ENCODE results near the gene NACC2. TPM values are rescaled to one million over a fixed set of nuclear protein-coding genes. Genes with fewer than 3 reads are reported as not detected.

Gene NACC2
- total and polyA plus RNA-seq, 8 donors: 4.1 to 69.2 (median 10.0) TPM

GRCh38 chr9:136019681-136020060, 75.4 kb downstream of the NACC2 start:
- H3K4me3 ChIP-seq: no peak overlapping the region
- no peaks in the 10 kb centered on the region for H3K9me3 ChIP-seq
- no peak overlapping the region for H3K27ac ChIP-seq
- no peak for DNase-seq
- no peaks in the 10 kb centered on the region for H3K27me3 ChIP-seq
- peaks cover 18 to 90% (median 42%) of the 10 kb centered on the region in 4 donors for H3K4me1 ChIP-seq
- intact Hi-C loops (cut with DNase I; ENCODE audit: low total_unique reads): no loop called here
- 92 to 97% (median 93%) methylated on average over 11 to 19 of the region's 19 CpGs for WGBS, 5 donors
- TF ChIP-seq, protein P1, sequence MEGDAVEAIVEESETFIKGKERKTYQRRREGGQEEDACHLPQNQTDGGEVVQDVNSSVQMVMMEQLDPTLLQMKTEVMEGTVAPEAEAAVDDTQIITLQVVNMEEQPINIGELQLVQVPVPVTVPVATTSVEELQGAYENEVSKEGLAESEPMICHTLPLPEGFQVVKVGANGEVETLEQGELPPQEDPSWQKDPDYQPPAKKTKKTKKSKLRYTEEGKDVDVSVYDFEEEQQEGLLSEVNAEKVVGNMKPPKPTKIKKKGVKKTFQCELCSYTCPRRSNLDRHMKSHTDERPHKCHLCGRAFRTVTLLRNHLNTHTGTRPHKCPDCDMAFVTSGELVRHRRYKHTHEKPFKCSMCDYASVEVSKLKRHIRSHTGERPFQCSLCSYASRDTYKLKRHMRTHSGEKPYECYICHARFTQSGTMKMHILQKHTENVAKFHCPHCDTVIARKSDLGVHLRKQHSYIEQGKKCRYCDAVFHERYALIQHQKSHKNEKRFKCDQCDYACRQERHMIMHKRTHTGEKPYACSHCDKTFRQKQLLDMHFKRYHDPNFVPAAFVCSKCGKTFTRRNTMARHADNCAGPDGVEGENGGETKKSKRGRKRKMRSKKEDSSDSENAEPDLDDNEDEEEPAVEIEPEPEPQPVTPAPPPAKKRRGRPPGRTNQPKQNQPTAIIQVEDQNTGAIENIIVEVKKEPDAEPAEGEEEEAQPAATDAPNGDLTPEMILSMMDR (IDR thresholded peaks at IDR 0.05): no peak
- no peak for TF ChIP-seq POLR2A (IDR thresholded peaks at IDR 0.05)
- no peak for TF ChIP-seq EP300 (IDR thresholded peaks at IDR 0.05)
- no peak for TF ChIP-seq POLR2AphosphoS5 (IDR thresholded peaks at IDR 0.05)
- peaks cover 0 to 29% (median 11%) of the 10 kb centered on the region in 4 donors for H3K36me3 ChIP-seq

DNA sequence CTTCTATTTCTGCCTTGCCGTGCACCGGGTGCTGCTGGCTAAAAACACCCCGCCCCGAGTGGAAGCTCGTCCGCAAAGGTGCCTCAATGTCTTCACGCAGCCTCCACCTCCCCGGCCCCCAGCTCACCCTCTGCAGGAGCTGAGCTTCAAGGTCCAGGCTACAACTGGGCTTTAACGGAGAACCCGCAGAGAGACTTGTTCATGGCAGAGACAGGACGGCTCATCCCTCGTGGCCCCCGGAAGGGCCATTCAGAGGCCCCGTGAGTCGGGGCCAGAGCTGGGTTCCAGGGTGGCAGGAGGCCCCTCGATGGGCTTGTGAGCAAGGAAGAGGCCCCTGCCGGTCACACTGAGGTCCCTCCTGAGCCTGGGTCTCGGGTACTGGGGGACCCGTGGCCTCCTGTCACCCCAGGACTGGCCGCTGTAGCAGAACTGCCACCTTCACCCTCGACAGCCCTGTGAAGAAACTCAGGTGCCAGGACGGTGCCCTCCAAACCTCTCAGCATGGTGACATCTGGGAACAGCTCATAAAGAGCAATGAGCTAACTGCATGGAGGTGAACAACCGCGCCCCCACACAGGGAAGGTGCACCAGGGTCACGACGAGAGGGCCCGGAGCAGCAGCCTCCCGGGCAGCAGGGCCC, 75.9 kb downstream of the NACC2 start:
- TF ChIP-seq POLR2A (IDR thresholded peaks at IDR 0.05) (no peak), EP300 (IDR thresholded peaks at IDR 0.05) (no peak), POLR2AphosphoS5 (IDR thresholded peaks at IDR 0.05) (no peak)
- TF ChIP-seq, protein P1 (IDR thresholded peaks at IDR 0.05): no peak
- H3K4me1 ChIP-seq: peaks cover 16 to 92% (median 43%) of the 10 kb centered on the region in 4 donors
- H3K36me3 ChIP-seq: peaks cover 0 to 32% (median 13%) of the 10 kb centered on the region in 4 donors
- intact Hi-C loops (cut with DNase I; ENCODE audit: low total_unique reads): no loop called here
- H3K27me3 ChIP-seq: no peaks in the 10 kb centered on the region
- no peaks in the 10 kb centered on the region for H3K9me3 ChIP-seq
- H3K27ac ChIP-seq: no peak overlapping the region
- H3K4me3 ChIP-seq: no peak overlapping the region
- no peak for DNase-seq
- WGBS, 5 donors: 86 to 88% (median 88%) methylated on average over 15 to 28 of the region's 28 CpGs

GRCh38 chr9:136018257-136019031, 76.6 kb downstream of the NACC2 start:
- Histone ChIP-seq H3K4me1 (peaks cover 13 to 87% (median 43%) of the 10 kb centered on the region in 4 donors), H3K27ac (no peak overlapping the region), H3K27me3 (no peaks in the 10 kb centered on the region), H3K4me3 (no peak overlapping the region), H3K9me3 (no peaks in the 10 kb centered on the region), H3K36me3 (peaks cover 0 to 39% (median 18%) of the 10 kb centered on the region in 4 donors)
- DNase-seq: no peak
- no peak for TF ChIP-seq POLR2A (IDR thresholded peaks at IDR 0.05)
- TF ChIP-seq EP300 (IDR thresholded peaks at IDR 0.05): no peak
- TF ChIP-seq, protein P1 (IDR thresholded peaks at IDR 0.05): no peak
- no peak for TF ChIP-seq POLR2AphosphoS5 (IDR thresholded peaks at IDR 0.05)
- intact Hi-C loops (cut with DNase I; ENCODE audit: low total_unique reads): no loop called here
- WGBS, 5 donors: 73 to 83% (median 79%) methylated on average over 19 to 23 of the region's 23 CpGs

DNA sequence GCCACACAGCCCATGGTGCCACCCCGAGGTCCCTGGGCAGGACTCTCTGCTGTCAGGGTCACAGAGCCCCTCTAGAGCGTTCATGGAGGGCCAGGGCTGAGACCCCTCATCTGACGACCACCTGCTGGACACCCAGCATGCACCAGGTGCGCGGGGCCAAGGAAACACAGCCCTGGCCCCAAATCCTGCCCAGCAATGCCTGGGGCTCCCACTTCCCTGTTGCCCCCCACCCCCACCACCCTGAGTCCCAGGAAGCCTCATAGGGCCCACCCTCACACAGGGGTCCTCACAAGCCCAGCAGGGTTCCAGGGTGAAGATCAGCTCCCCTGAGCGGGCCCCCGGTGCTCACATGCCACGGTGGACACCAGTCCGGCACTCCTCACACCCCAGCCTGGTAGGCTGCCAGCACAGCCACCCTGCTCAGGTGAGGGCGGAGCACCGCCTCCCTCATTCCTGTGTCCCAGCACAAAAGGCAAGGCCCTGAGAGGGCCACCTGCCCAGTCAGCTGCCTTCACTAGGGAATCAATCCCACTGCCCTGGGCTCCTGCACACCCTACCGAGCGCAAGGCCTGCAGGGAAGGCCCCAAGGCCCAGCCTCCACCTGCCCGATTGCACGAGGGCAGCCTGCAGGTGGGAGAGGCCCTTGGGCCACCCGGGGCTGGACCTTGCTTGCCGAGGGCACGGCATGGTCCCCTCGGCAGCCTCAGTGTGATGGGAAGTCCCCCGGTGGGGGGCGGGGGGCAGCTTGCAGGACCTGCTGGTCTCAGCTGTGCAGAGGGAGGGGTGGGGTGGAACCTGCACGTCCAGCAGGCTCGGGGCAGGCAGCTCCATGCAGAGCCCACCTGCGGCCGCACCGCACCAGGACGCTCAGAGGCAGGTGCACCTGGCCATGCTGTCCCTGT, 77.5 kb downstream of the NACC2 start:
- intact Hi-C loops (cut with DNase I; ENCODE audit: low total_unique reads): no loop called here
- WGBS, 5 donors: 62 to 85% (median 71%) methylated on average over 7 to 27 of the region's 27 CpGs
- peak; percentile 47 to 69 for DNase-seq
- TF ChIP-seq, protein P1 (IDR thresholded peaks at IDR 0.05): no peak
- TF ChIP-seq POLR2AphosphoS5 (IDR thresholded peaks at IDR 0.05) (no peak), EP300 (IDR thresholded peaks at IDR 0.05) (no peak)
- H3K4me3 ChIP-seq: no peak overlapping the region
- H3K4me1 ChIP-seq: peaks cover 13 to 88% (median 46%) of the 10 kb centered on the region in 4 donors
- no peak overlapping the region for H3K27ac ChIP-seq
- no peaks in the 10 kb centered on the region for H3K27me3 ChIP-seq
- peaks cover 0 to 48% (median 26%) of the 10 kb centered on the region in 4 donors for H3K36me3 ChIP-seq
- H3K9me3 ChIP-seq: no peaks in the 10 kb centered on the region
